Keratinocyte (primary cell): ENCODE data around the gene MYF6. TPM values are rescaled to one million over a fixed set of nuclear protein-coding genes. Genes with fewer than 3 reads are reported as not detected.

Experiments
- DNase-seq: peaks from one replicate; pipeline ENCODE4 v3.0.0-alpha.2; 2011; ENCODE audit warnings: low read depth, missing footprints, low spot score
- FAIRE-seq: peaks from 2 replicates; lab custom pipeline; 2011; peaks lifted over from hg19 to GRCh38; lab: Jason Lieb, UNC
- H2AFZ ChIP-seq: 2 replicates; pipeline ENCODE4 v1.6.0; 2012; ENCODE audit warnings: low read length, control low read depth, inconsistent platforms; ENCODE audit not compliant: control insufficient read depth
- H3K27ac ChIP-seq: 2 replicates; pipeline ENCODE4 v1.5.1; 2011; ENCODE audit warnings: low read length; ENCODE audit not compliant: control insufficient read depth, insufficient read depth
- H3K27me3 ChIP-seq: 3 replicates; pipeline ENCODE4 v1.6.0; 2011; ENCODE audit warnings: low read length; ENCODE audit not compliant: control insufficient read depth, insufficient read depth; ENCODE audit errors: extremely low read depth
- H3K36me3 ChIP-seq, 2 experiments: 2 replicates in 1 of 2; 3 replicates in 1 of 2; pipeline ENCODE4 v1.5.1; 2011; ENCODE audit warnings: low read length in 2 of 2, mild to moderate bottlenecking in 1 of 2; ENCODE audit not compliant: control insufficient read depth in 2 of 2, insufficient read depth in 2 of 2; ENCODE audit errors: extremely low read depth in 1 of 2
- H3K4me1 ChIP-seq: 3 replicates; pipeline ENCODE4 v1.5.1; 2011; ENCODE audit warnings: low read length; ENCODE audit not compliant: control insufficient read depth, insufficient read depth; ENCODE audit errors: extremely low read depth
- H3K4me2 ChIP-seq: 3 replicates; pipeline ENCODE4 v1.6.0; 2011; ENCODE audit warnings: low read depth, low read length; ENCODE audit not compliant: control insufficient read depth, insufficient read depth; ENCODE audit errors: extremely low read depth
- H3K4me3 ChIP-seq, 3 experiments: fragments of 200-600 bp in 1 of 3; sonication (generic) in 1 of 3; 2 replicates in 2 of 3; 3 replicates in 1 of 3; pipeline ENCODE4 v1.5.1; 2011 to 2016; ENCODE audit warnings: low read length in 3 of 3, mild to moderate bottlenecking in 3 of 3, control low read depth in 2 of 3, inconsistent platforms in 1 of 3, low read depth in 1 of 3, mixed read lengths in 1 of 3, mixed run types in 1 of 3, moderate library complexity in 1 of 3; ENCODE audit not compliant: control insufficient read depth in 2 of 3, insufficient read depth in 2 of 3; ENCODE audit errors: extremely low read depth in 1 of 3
- H3K79me2 ChIP-seq: 2 replicates; pipeline ENCODE4 v1.6.0; 2012; ENCODE audit warnings: low read length; ENCODE audit not compliant: control insufficient read depth, insufficient read depth
- H3K9ac ChIP-seq: 3 replicates; pipeline ENCODE4 v1.6.0; 2011; ENCODE audit warnings: low read length; ENCODE audit not compliant: control insufficient read depth, insufficient read depth; ENCODE audit errors: extremely low read depth
- H3K9me1 ChIP-seq: 3 replicates; pipeline ENCODE4 v1.6.0; 2011; ENCODE audit warnings: low read length; ENCODE audit not compliant: control insufficient read depth, insufficient read depth; ENCODE audit errors: extremely low read depth
- H3K9me3 ChIP-seq: 2 replicates; pipeline ENCODE4 v1.5.1; 2012; ENCODE audit warnings: low read depth, low read length; ENCODE audit not compliant: control insufficient read depth
- H4K20me1 ChIP-seq: 3 replicates; pipeline ENCODE4 v1.6.0; 2011; ENCODE audit warnings: low read length; ENCODE audit not compliant: control insufficient read depth, insufficient read depth; ENCODE audit errors: extremely low read depth
- EZH2 ChIP-seq: IDR thresholded peaks from one replicate; pipeline ENCODE4 v1.6.1; 2012; ENCODE audit warnings: inconsistent platforms, mild to moderate bottlenecking, low read length, moderate library complexity
- dilution Hi-C: fragments of 300-500 bp; cut with MboI; formaldehyde crosslinking; loops from one replicate; pipeline ENCODE4 v1.7.0; 2020; ENCODE audit warnings: low sequenced_read_pairs; ENCODE audit not compliant: extremely low pct_ligation_motif_present
- polyA plus RNA-seq, 5 experiments: library from polyadenylated mRNA; depleted of rRNA in 3 of 5; stranded (reverse) in 3 of 5; stranded (forward) in 1 of 5; unstranded in 1 of 5; fragments of >200 nt; gene quantifications; 1 replicate in 1 of 5; 2 replicates in 3 of 5; 3 replicates in 1 of 5; pipeline versions ENCODE4 v1.2.1 to v1.2.3, GENCODE V29; 2011 to 2012; ENCODE audit warnings: missing spikeins in 2 of 5, low read depth in 1 of 5, low replicate concordance in 1 of 5
- TF ChIP-seq, protein P1 (sequence below), 3 experiments: IDR thresholded peaks in 1 of 3; conservative IDR thresholded peaks in 1 of 3; optimal IDR thresholded peaks in 1 of 3; 2 replicates in 2 of 3; 3 replicates in 1 of 3; pipeline versions ENCODE3 to v1.5.1; 2011; ENCODE audit warnings: low read length in 3 of 3, mild to moderate bottlenecking in 3 of 3, moderate library complexity in 2 of 3, control low read depth in 1 of 3, inconsistent platforms in 1 of 3; ENCODE audit not compliant: insufficient read depth in 2 of 3; ENCODE audit errors: extremely low read depth in 1 of 3

The MYF6 gene
- polyA plus RNA-seq, 1 donor (not counting 4 experiments of a cell fraction or from before 2014, with no cell fraction given), result not detected

DNA sequence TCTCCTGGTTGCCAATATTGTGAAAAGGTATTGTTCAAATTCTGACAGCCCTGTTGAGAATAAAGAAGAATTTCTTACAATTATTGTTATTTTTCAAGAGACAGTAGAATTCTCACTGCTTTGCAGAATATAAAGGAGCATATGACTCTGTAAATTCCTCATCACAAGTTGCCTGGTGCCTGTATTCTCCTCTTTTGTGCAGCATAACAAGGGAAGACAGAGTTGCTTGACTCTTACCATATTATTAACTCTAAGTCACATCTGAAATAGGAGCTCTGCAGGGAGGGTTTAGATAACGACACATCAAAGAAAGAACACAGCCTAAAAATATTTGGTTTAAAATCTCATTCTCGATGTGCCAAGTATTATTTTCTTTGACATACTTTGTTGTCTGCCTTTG lies 40.4 kb downstream of the MYF6 start:
- no peaks in the 10 kb centered on the region for H3K27me3 ChIP-seq
- H3K79me2 ChIP-seq, result no peaks in the 10 kb centered on the region
- DNase-seq (no peak), FAIRE-seq (no peak)
- no peaks in the 10 kb centered on the region for H3K9me1 ChIP-seq
- H3K4me1 ChIP-seq, result no peaks in the 10 kb centered on the region
- H3K9me3 ChIP-seq, result no peaks in the 10 kb centered on the region
- TF ChIP-seq, protein P1, sequence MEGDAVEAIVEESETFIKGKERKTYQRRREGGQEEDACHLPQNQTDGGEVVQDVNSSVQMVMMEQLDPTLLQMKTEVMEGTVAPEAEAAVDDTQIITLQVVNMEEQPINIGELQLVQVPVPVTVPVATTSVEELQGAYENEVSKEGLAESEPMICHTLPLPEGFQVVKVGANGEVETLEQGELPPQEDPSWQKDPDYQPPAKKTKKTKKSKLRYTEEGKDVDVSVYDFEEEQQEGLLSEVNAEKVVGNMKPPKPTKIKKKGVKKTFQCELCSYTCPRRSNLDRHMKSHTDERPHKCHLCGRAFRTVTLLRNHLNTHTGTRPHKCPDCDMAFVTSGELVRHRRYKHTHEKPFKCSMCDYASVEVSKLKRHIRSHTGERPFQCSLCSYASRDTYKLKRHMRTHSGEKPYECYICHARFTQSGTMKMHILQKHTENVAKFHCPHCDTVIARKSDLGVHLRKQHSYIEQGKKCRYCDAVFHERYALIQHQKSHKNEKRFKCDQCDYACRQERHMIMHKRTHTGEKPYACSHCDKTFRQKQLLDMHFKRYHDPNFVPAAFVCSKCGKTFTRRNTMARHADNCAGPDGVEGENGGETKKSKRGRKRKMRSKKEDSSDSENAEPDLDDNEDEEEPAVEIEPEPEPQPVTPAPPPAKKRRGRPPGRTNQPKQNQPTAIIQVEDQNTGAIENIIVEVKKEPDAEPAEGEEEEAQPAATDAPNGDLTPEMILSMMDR (optimal IDR thresholded peaks at IDR 0.05 in 1 of 3, IDR thresholded peaks at IDR 0.05 in 1 of 3, conservative IDR thresholded peaks at IDR 0.05 in 1 of 3; ENCODE audit: extremely low read depth in 1 of 3, insufficient read depth in 2 of 3, low read length in 3 of 3), result no peak
- no peak for TF ChIP-seq EZH2
- no peaks in the 10 kb centered on the region for H4K20me1 ChIP-seq
- H3K4me3 ChIP-seq, result no peak overlapping the region
- no peak overlapping the region for H3K27ac ChIP-seq
- no peaks in the 10 kb centered on the region for H3K36me3 ChIP-seq
- no peak overlapping the region for H2AFZ ChIP-seq
- no peak overlapping the region for H3K9ac ChIP-seq
- dilution Hi-C loops, result no loop called here
- H3K4me2 ChIP-seq, result no peak overlapping the region

DNA sequence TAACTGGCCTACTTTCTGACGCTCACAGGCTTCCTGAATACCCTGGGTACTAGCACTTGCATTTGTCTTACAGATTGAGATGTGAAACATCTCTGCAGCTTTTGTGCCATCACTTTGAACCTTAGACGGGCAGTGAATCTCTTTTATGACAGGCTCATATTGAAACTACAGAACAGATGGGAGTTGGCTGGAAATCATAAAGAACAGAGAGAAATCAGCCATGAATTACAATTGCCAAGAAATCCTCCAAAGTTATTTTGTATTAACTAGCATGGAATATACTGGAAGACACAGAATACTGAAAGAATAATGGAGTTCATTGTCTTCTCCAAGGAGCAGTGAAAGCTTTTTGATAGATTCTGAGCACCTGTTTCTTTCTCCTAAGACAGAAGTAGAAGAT lies 42.0 kb downstream of the MYF6 start:
- no peak overlapping the region for H3K9ac ChIP-seq
- DNase-seq (no peak), FAIRE-seq (no peak)
- no peaks in the 10 kb centered on the region for H3K9me3 ChIP-seq
- no peaks in the 10 kb centered on the region for H4K20me1 ChIP-seq
- no peaks in the 10 kb centered on the region for H3K4me1 ChIP-seq
- H3K79me2 ChIP-seq, result no peaks in the 10 kb centered on the region
- no peak overlapping the region for H3K4me3 ChIP-seq
- H3K4me2 ChIP-seq, result no peak overlapping the region
- dilution Hi-C loops, result no loop called here
- TF ChIP-seq, protein P1 (optimal IDR thresholded peaks at IDR 0.05 in 1 of 3, IDR thresholded peaks at IDR 0.05 in 1 of 3, conservative IDR thresholded peaks at IDR 0.05 in 1 of 3; ENCODE audit: extremely low read depth in 1 of 3, insufficient read depth in 2 of 3, low read length in 3 of 3), result no peak
- TF ChIP-seq EZH2, result no peak
- H3K9me1 ChIP-seq, result no peaks in the 10 kb centered on the region
- H3K27ac ChIP-seq, result no peak overlapping the region
- H3K27me3 ChIP-seq, result no peaks in the 10 kb centered on the region
- H3K36me3 ChIP-seq, result no peaks in the 10 kb centered on the region
- H2AFZ ChIP-seq, result no peak overlapping the region
